Measurements from ENCODE around the gene SEL1L3.

Gene SEL1L3

GRCh38 chr4:25865586-25865985 lies 2.8 kb upstream of the SEL1L3 start:
- no peak overlapping the region for H2AFZ ChIP-seq (ENCODE audit: low read depth, low read length)
- peaks cover 9% of the 10 kb centered on the region for H3K36me3 ChIP-seq (replicated peaks; ENCODE audit: low read depth, low read length)
- H3K27me3 ChIP-seq (ENCODE audit: low read depth, low read length), result no peaks in the 10 kb centered on the region
- peaks cover 3% of the 10 kb centered on the region; the same call in 1 of the 2 replicates for H4K20me1 ChIP-seq (ENCODE audit: insufficient read depth, low read length)
- no peak overlapping the region for H3K4me3 ChIP-seq (ENCODE audit: low read length)
- H3K79me2 ChIP-seq (ENCODE audit: low read length), result peaks cover 20% of the 10 kb centered on the region
- no peak overlapping the region for H3K4me2 ChIP-seq (ENCODE audit: low read length)
- no peaks in the 10 kb centered on the region for H3K9me3 ChIP-seq (ENCODE audit: insufficient read depth, low read length)
- H3K9ac ChIP-seq (ENCODE audit: low read length), result no peak overlapping the region
- TF ChIP-seq EZH2phosphoT487 (IDR thresholded peaks at IDR 0.05; ENCODE audit: low read depth) (no peak), CTCF (IDR thresholded peaks at IDR 0.05; ENCODE audit: low read depth, low read length) (no peak)
- H3K4me1 ChIP-seq (ENCODE audit: low read length), result peaks cover 31% of the 10 kb centered on the region
- no peak overlapping the region for H3K27ac ChIP-seq (ENCODE audit: low read length)

- TF ChIP-seq CTCF (IDR thresholded peaks at IDR 0.05; ENCODE audit: low read depth, low read length) (no peak), EZH2phosphoT487 (IDR thresholded peaks at IDR 0.05; ENCODE audit: low read depth) (no peak)
- peak overlapping the region; percentile 94 for H3K4me2 ChIP-seq (ENCODE audit: low read length)
- peaks cover 13% of the 10 kb centered on the region for H3K36me3 ChIP-seq (replicated peaks; ENCODE audit: low read depth, low read length)
- H3K79me2 ChIP-seq (ENCODE audit: low read length), result peaks cover 37% of the 10 kb centered on the region
- no peak overlapping the region for H2AFZ ChIP-seq (ENCODE audit: low read depth, low read length)
- no peaks in the 10 kb centered on the region for H3K27me3 ChIP-seq (ENCODE audit: low read depth, low read length)
- no peaks in the 10 kb centered on the region for H3K9me3 ChIP-seq (ENCODE audit: insufficient read depth, low read length)
- peak overlapping the region; percentile 80 for H3K4me3 ChIP-seq (ENCODE audit: low read length)
- H3K4me1 ChIP-seq (ENCODE audit: low read length), result peaks cover 36% of the 10 kb centered on the region
- H3K27ac ChIP-seq (ENCODE audit: low read length), result no peak overlapping the region
- H3K9ac ChIP-seq (ENCODE audit: low read length), result peak overlapping the region; percentile 86
- H4K20me1 ChIP-seq (ENCODE audit: insufficient read depth, low read length), result peaks cover 19% of the 10 kb centered on the region
Measured at GRCh38 chr4:25863831-25864418, 1.1 kb upstream of the SEL1L3 start.

- H3K27ac ChIP-seq (ENCODE audit: low read length), result peak overlapping the region; percentile 38
- peak overlapping the region; percentile 86 for H3K9ac ChIP-seq (ENCODE audit: low read length)
- TF ChIP-seq EZH2phosphoT487 (IDR thresholded peaks at IDR 0.05; ENCODE audit: low read depth) (no peak), CTCF (IDR thresholded peaks at IDR 0.05; ENCODE audit: low read depth, low read length) (peak; percentile 51)
- peaks cover 36% of the 10 kb centered on the region for H3K4me1 ChIP-seq (ENCODE audit: low read length)
- H3K79me2 ChIP-seq (ENCODE audit: low read length), result peaks cover 39% of the 10 kb centered on the region
- peak overlapping the region; percentile 27; the same call in 1 of the 2 replicates for H2AFZ ChIP-seq (ENCODE audit: low read depth, low read length)
- H3K27me3 ChIP-seq (ENCODE audit: low read depth, low read length), result no peaks in the 10 kb centered on the region
- H3K4me3 ChIP-seq (ENCODE audit: low read length), result peak overlapping the region; percentile 80
- H3K4me2 ChIP-seq (ENCODE audit: low read length), result peak overlapping the region; percentile 94
- H3K36me3 ChIP-seq (replicated peaks; ENCODE audit: low read depth, low read length), result peaks cover 15% of the 10 kb centered on the region
- peaks cover 24% of the 10 kb centered on the region for H4K20me1 ChIP-seq (ENCODE audit: insufficient read depth, low read length)
- no peaks in the 10 kb centered on the region for H3K9me3 ChIP-seq (ENCODE audit: insufficient read depth, low read length)
Measured at GRCh38 chr4:25863347-25863784, 578 bp upstream of the SEL1L3 start.

- Histone ChIP-seq H3K9me3 (ENCODE audit: insufficient read depth, low read length) (no peaks in the 10 kb centered on the region), H3K4me3 (ENCODE audit: low read length) (peak overlapping the region; percentile 80), H4K20me1 (ENCODE audit: insufficient read depth, low read length) (peaks cover 37% of the 10 kb centered on the region), H3K4me2 (ENCODE audit: low read length) (peak overlapping the region; percentile 72), H3K4me1 (ENCODE audit: low read length) (peaks cover 36% of the 10 kb centered on the region), H3K36me3 (replicated peaks; ENCODE audit: low read depth, low read length) (peaks cover 22% of the 10 kb centered on the region), H3K9ac (ENCODE audit: low read length) (peak overlapping the region; percentile 76), H3K27me3 (ENCODE audit: low read depth, low read length) (no peaks in the 10 kb centered on the region), H3K27ac (ENCODE audit: low read length) (peak overlapping the region; percentile 41), H2AFZ (ENCODE audit: low read depth, low read length) (no peak overlapping the region), H3K79me2 (ENCODE audit: low read length) (peaks cover 53% of the 10 kb centered on the region)
- TF ChIP-seq CTCF (IDR thresholded peaks at IDR 0.05; ENCODE audit: low read depth, low read length), result no peak
- TF ChIP-seq EZH2phosphoT487 (IDR thresholded peaks at IDR 0.05; ENCODE audit: low read depth), result no peak
Measured at GRCh38 chr4:25861951-25862410, 807 bp downstream of the SEL1L3 start.
